OCI-LY7 (cell line): ENCODE results near the gene TMEM63B. TPM values are rescaled to one million over a fixed set of nuclear protein-coding genes. Genes with fewer than 3 reads are reported as not detected.

ENCODE experiments used
- BruUV-seq: library from RNA; stranded (reverse); fragments of 400-500 nt; replicated peaks from 2 replicates; lab custom pipeline; 2021; lab: Mats Ljungman, UMichigan
- CTCF ChIA-PET: fragments of 300-600 bp; sonication (Branson Sonifier 250); formaldehyde crosslinking; loops from one replicate; lab custom pipeline; 2022; ENCODE audit warnings: antibody characterized with exemption; ENCODE audit not compliant: unreplicated experiment; lab: Charles Lee
- POLR2A ChIA-PET: fragments of 300-600 bp; sonication (Branson Sonifier 250); formaldehyde crosslinking; loops from one replicate; lab custom pipeline; 2022; ENCODE audit warnings: antibody characterized with exemption; lab: Charles Lee
- DNase-seq: peaks from one replicate; pipeline ENCODE4 v3.0.0-alpha.2; 2015; ENCODE audit warnings: low spot score
- H2AFZ ChIP-seq: fragments of 200-600 bp; sonication (generic), shearing (Covaris generic); 2 replicates; pipeline ENCODE4 v1.6.1; 2014; ENCODE audit warnings: mild to moderate bottlenecking, antibody characterized with exemption, low read length, moderate library complexity
- H3K27ac ChIP-seq: fragments of 200-600 bp; sonication (generic); 2 replicates; pipeline ENCODE4 v1.5.1; 2014; ENCODE audit warnings: mixed run types, low read depth, mild to moderate bottlenecking, moderate library complexity, low read length, inconsistent platforms; ENCODE audit not compliant: poor library complexity, severe bottlenecking
- H3K36me3 ChIP-seq: fragments of 200-600 bp; sonication (generic); 2 replicates; pipeline ENCODE4 v1.6.1; 2014; ENCODE audit warnings: mild to moderate bottlenecking, antibody characterized with exemption, low read length, moderate library complexity, mixed read lengths; ENCODE audit not compliant: insufficient read depth
- H3K4me1 ChIP-seq: fragments of 200-600 bp; sonication (generic); 2 replicates; pipeline ENCODE4 v1.5.1; 2014; ENCODE audit warnings: mild to moderate bottlenecking, low read length; ENCODE audit not compliant: insufficient read depth, poor library complexity, severe bottlenecking
- H3K4me2 ChIP-seq: fragments of 200-600 bp; sonication (generic); 2 replicates; pipeline ENCODE4 v1.6.1; 2014; ENCODE audit warnings: mild to moderate bottlenecking, low read length
- H3K4me3 ChIP-seq: fragments of 200-600 bp; sonication (generic); 2 replicates; pipeline ENCODE4 v1.5.1; 2014; ENCODE audit warnings: mild to moderate bottlenecking, low read depth, low read length; ENCODE audit not compliant: poor library complexity, severe bottlenecking
- H3K79me2 ChIP-seq: fragments of 200-600 bp; sonication (generic); 2 replicates; pipeline ENCODE4 v1.6.1; 2016; ENCODE audit warnings: low read depth, mild to moderate bottlenecking, low read length, moderate library complexity, mixed read lengths; ENCODE audit not compliant: insufficient read depth
- H3K9me2 ChIP-seq: fragments of 200-600 bp; sonication (generic); 2 replicates; pipeline ENCODE4 v1.6.1; 2016; ENCODE audit warnings: mild to moderate bottlenecking, low read length, mixed read lengths; ENCODE audit not compliant: insufficient read depth
- H3K9me3 ChIP-seq: fragments of 200-600 bp; sonication (generic); 2 replicates; pipeline ENCODE4 v1.6.1; 2014; ENCODE audit warnings: mild to moderate bottlenecking, mixed run types, low read length, mixed read lengths
- H4K20me1 ChIP-seq: fragments of 200-600 bp; sonication (generic); 2 replicates; pipeline ENCODE4 v1.6.1; 2014; ENCODE audit warnings: mild to moderate bottlenecking, antibody characterized with exemption, low read length, moderate library complexity, mixed read lengths; ENCODE audit not compliant: insufficient read depth
- CTCF ChIP-seq: fragments of 200-600 bp; sonication (generic); conservative IDR thresholded peaks from 2 replicates; pipeline ENCODE4 v1.5.1; 2014; ENCODE audit warnings: mild to moderate bottlenecking, antibody characterized with exemption, low read length, moderate library complexity, mixed read lengths
- EZH2phosphoT487 ChIP-seq: fragments of 200-600 bp; sonication (generic); IDR thresholded peaks from 2 replicates; pipeline ENCODE4 v1.6.1; 2018; ENCODE audit warnings: low read depth, borderline replicate concordance, mild to moderate bottlenecking, mixed run types, antibody characterized with exemption, low read length, moderate library complexity, mixed read lengths
- intact Hi-C: fragments of 100-400 bp; cut with micrococcal nuclease; formaldehyde crosslinking; loops from one replicate; pipeline ENCODE4 v1.10.0; 2022; ENCODE audit not compliant: unreplicated experiment
- total RNA-seq, 2 experiments: library from RNA; depleted of rRNA in 1 of 2; stranded (reverse); fragments of >200 nt in 1 of 2; shearing (Covaris generic) in 1 of 2; gene quantifications; 2 replicates each; pipeline ENCODE4 v1.2.3, GENCODE V29; 2014 to 2022

TMEM63B gene
- total RNA-seq, 2 experiments from 2014 or later, result 5.4 to 10.0 TPM

DNA sequence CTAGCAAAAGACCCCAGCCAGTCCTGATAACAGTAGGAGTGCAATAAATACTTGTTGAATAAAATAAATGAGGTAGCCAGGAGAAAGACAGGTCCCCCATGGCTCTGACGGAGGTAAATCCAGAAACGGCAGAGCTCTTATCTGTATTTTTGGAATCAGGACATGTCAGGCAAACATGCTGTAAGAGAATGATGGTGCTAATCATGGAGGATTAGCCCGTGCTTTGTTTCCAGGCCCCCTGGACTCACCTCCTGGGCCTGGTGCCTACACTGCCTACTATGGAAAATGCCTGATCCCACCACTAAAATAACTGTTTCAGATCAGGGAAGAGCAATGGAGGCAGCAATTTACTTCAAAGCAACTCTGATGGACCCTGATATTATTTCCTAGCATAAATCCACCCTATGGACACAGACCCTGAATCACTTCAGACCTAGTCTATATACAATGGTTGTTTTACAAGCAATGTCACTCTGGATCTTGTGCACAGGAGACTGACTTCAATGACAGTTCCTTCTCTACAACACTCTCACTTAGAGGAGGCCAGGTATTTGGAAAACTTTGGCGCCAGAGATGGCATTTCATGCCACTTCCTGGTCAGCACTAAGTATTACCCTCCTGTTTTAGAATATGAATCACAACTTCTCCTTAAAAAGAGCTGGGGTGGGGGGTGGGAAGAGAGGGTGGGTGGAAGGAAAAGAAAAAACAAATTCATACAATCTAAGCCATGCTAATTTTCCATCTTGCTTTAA is 6.5 kb upstream of the TMEM63B start:
- Histone ChIP-seq H3K36me3 (peaks cover 51% of the 10 kb centered on the region), H3K4me3 (no peak overlapping the region), H3K4me2 (no peak overlapping the region), H4K20me1 (peaks cover 37% of the 10 kb centered on the region), H3K4me1 (peaks cover 43% of the 10 kb centered on the region), H3K9me2 (no peaks in the 10 kb centered on the region), H2AFZ (no peak overlapping the region), H3K27ac (no peak overlapping the region), H3K79me2 (peaks cover 99% of the 10 kb centered on the region), H3K9me3 (no peaks in the 10 kb centered on the region)
- intact Hi-C loops, result no loop called here
- no TSS peak for BruUV-seq
- no peak for DNase-seq
- CTCF ChIA-PET, result no interaction called here
- POLR2A ChIA-PET, result interaction anchor here (0.6 kb wide), 1 partner anchor 9 kb away, joined by 3 read pairs; no protein-coding TSS in a partner anchor
- TF ChIP-seq EZH2phosphoT487, result no peak
- no peak for TF ChIP-seq CTCF

DNA sequence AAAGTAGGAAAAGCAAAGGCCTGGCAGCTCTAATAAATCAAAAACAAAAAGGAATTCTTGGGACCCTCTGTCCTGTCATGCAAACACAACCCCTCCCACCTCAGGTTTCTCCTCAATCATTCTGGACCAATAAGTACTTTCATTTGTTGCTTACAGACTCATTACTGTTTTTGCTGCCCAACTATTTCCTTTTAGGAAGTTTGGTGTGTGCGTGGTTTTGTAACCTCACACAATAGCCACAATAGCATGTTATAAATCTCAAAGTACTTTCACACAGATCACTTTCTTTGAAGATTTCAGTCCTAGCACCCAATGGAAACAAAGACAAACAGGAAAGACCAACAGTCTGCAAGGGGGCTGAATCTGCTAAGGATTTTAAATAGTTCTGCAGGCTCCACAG is 4.6 kb upstream of the TMEM63B start:
- Histone ChIP-seq H3K27ac (no peak overlapping the region), H3K36me3 (peaks cover 34% of the 10 kb centered on the region), H2AFZ (no peak overlapping the region), H4K20me1 (peaks cover 45% of the 10 kb centered on the region), H3K79me2 (peaks cover 93% of the 10 kb centered on the region), H3K9me2 (no peaks in the 10 kb centered on the region), H3K4me2 (peak overlapping the region; percentile 98), H3K4me3 (peak overlapping the region; percentile 0), H3K4me1 (peaks cover 39% of the 10 kb centered on the region), H3K9me3 (no peaks in the 10 kb centered on the region)
- intact Hi-C loops, result no loop called here
- CTCF ChIA-PET, result no interaction called here
- no TSS peak for BruUV-seq
- TF ChIP-seq CTCF (no peak), EZH2phosphoT487 (no peak)
- POLR2A ChIA-PET, result interaction anchor here (0.7 to 1.2 kb wide), 3 partner anchors 11 to 326 kb away, joined by 4 to 5 read pairs (median 4); no protein-coding TSS in a partner anchor
- DNase-seq, result peak; percentile 12

DNA sequence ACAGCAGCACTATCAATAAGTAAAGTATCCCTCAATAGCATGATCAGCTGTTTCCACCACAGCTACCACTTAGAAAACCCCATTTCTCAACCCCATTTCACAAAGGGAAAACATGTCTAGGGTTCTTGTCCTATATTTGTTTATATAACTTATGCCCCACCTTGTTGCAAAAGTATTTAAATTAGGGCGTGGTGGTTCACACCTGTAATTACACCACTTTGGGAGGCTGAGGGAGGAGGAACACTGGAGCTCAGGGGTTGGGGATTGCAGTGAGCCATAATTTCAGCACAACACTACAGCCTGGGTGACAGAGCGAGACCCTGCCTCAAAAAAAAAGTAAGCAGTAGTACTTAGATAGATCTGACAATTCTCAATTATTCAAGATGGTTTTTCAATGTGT is 3.8 kb upstream of the TMEM63B start:
- BruUV-seq, result no TSS peak
- intact Hi-C loops, result no loop called here
- H3K4me3 ChIP-seq, result peak overlapping the region; percentile 0
- no peak overlapping the region for H3K27ac ChIP-seq
- H2AFZ ChIP-seq, result no peak overlapping the region
- POLR2A ChIA-PET, result interaction anchor here (0.7 to 1.1 kb wide), 2 partner anchors 12 to 21 kb away, joined by 4 to 5 read pairs; no protein-coding TSS in a partner anchor
- peaks cover 45% of the 10 kb centered on the region for H3K4me1 ChIP-seq
- H4K20me1 ChIP-seq, result peaks cover 45% of the 10 kb centered on the region
- no peak for DNase-seq
- peaks cover 86% of the 10 kb centered on the region for H3K79me2 ChIP-seq
- H3K9me3 ChIP-seq, result no peaks in the 10 kb centered on the region
- no peak for TF ChIP-seq CTCF
- TF ChIP-seq EZH2phosphoT487, result no peak
- CTCF ChIA-PET, result no interaction called here
- H3K9me2 ChIP-seq, result no peaks in the 10 kb centered on the region
- H3K36me3 ChIP-seq, result peaks cover 27% of the 10 kb centered on the region
- peak overlapping the region; percentile 98 for H3K4me2 ChIP-seq
